ENCODE data around the gene NDFIP2.
A peak's percentile ranks its signal among the peaks of the same experiment; 100 is the strongest.

The NDFIP2 gene

GRCh38 chr13:79482281-79482970, 1.5 kb downstream of the NDFIP2 start:
- Histone ChIP-seq H3K9me3 (ENCODE audit: control insufficient read depth, insufficient read depth, low read length) (no peaks in the 10 kb centered on the region), H3K36me3 (ENCODE audit: control insufficient read depth, insufficient read depth, low read length) (no peaks in the 10 kb centered on the region), H3K4me1 (ENCODE audit: control insufficient read depth, insufficient read depth, low read length) (peaks cover 22% of the 10 kb centered on the region; the same call in 1 of the 2 replicates), H3K27me3 (ENCODE audit: control insufficient read depth, insufficient read depth, low read length) (peaks cover 13% of the 10 kb centered on the region), H3K27ac (ENCODE audit: low read depth, low read length) (no peak overlapping the region), H3K9ac (ENCODE audit: low read depth, low read length) (no peak overlapping the region), H3K4me3 (ENCODE audit: low read depth, low read length) (peak overlapping the region; percentile 85)

DNA sequence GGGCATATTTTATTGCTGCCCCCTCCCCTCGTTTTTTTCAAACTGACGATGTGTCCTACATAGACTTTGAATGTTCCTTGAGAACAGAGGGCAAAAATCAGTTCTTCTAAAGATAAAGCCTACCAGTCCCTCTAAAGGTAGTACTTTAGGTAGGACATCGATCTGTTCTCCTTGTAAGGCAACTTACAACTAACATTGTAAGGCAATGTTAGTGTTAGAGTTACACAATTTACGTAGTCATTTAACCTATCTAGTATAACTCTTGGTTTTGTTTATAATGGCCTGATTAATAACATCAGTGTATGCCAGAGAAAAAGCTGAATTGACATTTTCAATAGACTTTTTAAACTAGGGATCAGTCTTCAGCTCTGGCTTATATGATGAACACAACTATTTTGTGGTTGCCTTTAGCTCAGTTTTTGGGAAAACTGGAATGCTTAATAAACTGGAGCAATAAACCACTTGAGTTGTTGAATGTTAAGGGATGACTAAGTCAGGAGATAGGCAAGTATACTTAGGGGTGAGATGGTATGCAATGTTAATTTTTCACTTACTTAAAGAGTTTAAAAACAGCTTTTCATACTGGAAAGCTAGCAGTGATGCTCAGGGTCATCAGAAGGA, 2.2 kb downstream of the NDFIP2 start:
- Histone ChIP-seq H3K9me3 (ENCODE audit: control insufficient read depth, insufficient read depth, low read length) (no peaks in the 10 kb centered on the region), H3K27me3 (ENCODE audit: control insufficient read depth, insufficient read depth, low read length) (peaks cover 13% of the 10 kb centered on the region), H3K27ac (ENCODE audit: low read depth, low read length) (no peak overlapping the region), H3K9ac (ENCODE audit: low read depth, low read length) (no peak overlapping the region), H3K4me1 (ENCODE audit: control insufficient read depth, insufficient read depth, low read length) (peaks cover 17% of the 10 kb centered on the region; the same call in 1 of the 2 replicates), H3K36me3 (ENCODE audit: control insufficient read depth, insufficient read depth, low read length) (no peaks in the 10 kb centered on the region), H3K4me3 (ENCODE audit: low read depth, low read length) (no peak overlapping the region)

DNA sequence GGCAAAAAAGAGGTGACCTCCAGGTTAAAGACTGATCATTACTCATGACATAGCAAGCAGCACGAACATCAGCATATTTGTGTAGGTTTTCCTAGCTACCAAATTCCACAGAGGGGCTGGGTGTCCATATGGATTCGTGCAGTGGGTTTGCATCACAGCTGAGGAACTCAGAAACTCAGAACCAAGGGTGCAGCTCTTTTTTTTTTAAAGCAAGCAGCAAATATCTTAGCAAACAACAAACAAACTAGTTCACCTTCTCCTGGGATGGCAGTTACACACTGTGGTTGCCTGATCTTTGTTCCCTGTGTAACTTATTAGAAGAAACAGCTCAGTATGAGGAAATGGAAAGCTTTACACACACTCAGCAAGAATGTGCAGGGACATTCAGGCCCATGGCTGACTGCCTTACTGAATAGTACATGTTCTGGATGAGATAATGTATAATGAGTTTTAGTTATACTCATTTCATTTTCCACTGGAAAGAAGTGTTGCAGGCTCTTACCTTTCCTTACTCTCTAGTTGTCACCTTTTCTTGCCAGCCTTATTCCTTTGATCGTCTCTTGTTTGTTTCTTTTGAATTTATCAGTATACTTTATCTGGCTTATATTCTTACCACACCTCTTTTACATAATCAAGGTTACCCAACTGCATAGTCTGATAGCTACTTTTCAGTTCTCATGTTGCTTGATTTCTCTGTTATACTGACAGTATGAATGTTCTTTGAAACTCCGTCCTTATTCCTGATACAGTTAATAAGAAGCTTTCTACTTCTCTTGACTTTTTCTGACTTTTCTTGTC, 4.3 kb downstream of the NDFIP2 start:
- Histone ChIP-seq H3K36me3 (ENCODE audit: control insufficient read depth, insufficient read depth, low read length) (no peaks in the 10 kb centered on the region), H3K9ac (ENCODE audit: low read depth, low read length) (no peak overlapping the region), H3K4me1 (ENCODE audit: control insufficient read depth, insufficient read depth, low read length) (peaks cover 16% of the 10 kb centered on the region; the same call in 1 of the 2 replicates), H3K27me3 (ENCODE audit: control insufficient read depth, insufficient read depth, low read length) (peaks cover 5% of the 10 kb centered on the region; the same call in 1 of the 2 replicates), H3K4me3 (ENCODE audit: low read depth, low read length) (no peak overlapping the region), H3K9me3 (ENCODE audit: control insufficient read depth, insufficient read depth, low read length) (no peaks in the 10 kb centered on the region), H3K27ac (ENCODE audit: low read depth, low read length) (no peak overlapping the region)

DNA sequence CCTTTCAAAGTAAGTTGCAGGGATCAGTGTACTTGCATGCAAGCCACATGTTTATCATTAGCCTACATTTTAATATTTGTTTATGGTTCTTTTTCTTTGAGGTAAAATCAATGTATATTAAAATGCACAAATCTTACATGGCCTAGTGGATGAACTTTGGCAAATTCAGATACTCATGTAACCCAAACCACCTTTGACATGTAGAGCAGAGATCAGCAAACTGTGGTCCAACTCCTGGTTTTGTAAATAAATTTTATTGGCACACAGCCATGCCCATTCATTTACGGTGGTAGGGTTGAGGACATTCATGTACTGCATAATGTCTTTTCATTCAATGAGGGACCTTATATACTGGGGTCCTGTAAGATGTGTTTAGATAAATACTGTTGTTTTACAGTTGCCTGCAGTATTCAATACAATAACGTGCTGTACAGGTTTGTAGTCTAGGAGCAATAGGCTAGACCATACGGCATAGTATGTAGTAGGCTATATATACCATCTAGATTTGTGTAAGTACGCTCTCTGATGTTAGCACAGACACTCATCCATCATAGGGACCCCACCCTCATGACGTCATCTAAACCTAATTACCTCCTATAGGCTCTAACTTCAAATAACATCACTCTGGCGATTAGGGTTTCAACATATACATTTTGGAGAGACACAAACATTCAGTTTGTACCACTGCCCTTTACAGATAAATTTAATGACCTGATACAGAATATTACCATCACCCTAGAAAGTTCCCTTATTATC, 5.7 kb downstream of the NDFIP2 start:
- Histone ChIP-seq H3K27ac (ENCODE audit: low read depth, low read length) (no peak overlapping the region), H3K36me3 (ENCODE audit: control insufficient read depth, insufficient read depth, low read length) (no peaks in the 10 kb centered on the region), H3K9ac (ENCODE audit: low read depth, low read length) (no peak overlapping the region), H3K9me3 (ENCODE audit: control insufficient read depth, insufficient read depth, low read length) (no peaks in the 10 kb centered on the region), H3K27me3 (ENCODE audit: control insufficient read depth, insufficient read depth, low read length) (no peaks in the 10 kb centered on the region), H3K4me3 (ENCODE audit: low read depth, low read length) (no peak overlapping the region), H3K4me1 (ENCODE audit: control insufficient read depth, insufficient read depth, low read length) (peaks cover 28% of the 10 kb centered on the region)

DNA sequence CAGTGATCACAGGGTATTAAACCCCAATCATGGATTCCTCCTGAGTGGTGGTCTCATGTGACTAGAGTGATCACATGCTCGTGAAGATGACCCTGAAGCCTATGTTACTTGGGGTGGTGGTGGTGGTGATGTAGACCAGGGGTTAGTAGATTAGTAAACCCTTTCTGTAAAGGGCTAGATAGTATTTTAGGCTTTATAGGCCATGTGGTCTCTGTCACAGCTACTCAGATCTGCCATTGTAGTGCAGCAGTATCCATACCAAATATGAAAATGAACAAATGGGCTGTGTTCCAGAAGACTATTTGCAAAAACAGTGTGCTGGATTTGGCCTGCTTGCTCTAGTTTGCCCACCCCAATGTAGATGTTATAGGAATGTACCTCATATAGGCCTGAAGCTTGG, 9.4 kb downstream of the NDFIP2 start:
- Histone ChIP-seq H3K4me3 (ENCODE audit: low read depth, low read length) (no peak overlapping the region), H3K27me3 (ENCODE audit: control insufficient read depth, insufficient read depth, low read length) (no peaks in the 10 kb centered on the region), H3K4me1 (ENCODE audit: control insufficient read depth, insufficient read depth, low read length) (peaks cover 44% of the 10 kb centered on the region), H3K36me3 (ENCODE audit: control insufficient read depth, insufficient read depth, low read length) (no peaks in the 10 kb centered on the region), H3K9ac (ENCODE audit: low read depth, low read length) (no peak overlapping the region), H3K9me3 (ENCODE audit: control insufficient read depth, insufficient read depth, low read length) (no peaks in the 10 kb centered on the region), H3K27ac (ENCODE audit: low read depth, low read length) (no peak overlapping the region)

- no peak overlapping the region for H3K9ac ChIP-seq (ENCODE audit: low read depth, low read length)
- H3K4me3 ChIP-seq (ENCODE audit: low read depth, low read length): peak overlapping the region; percentile 0; the same call in 1 of the 2 replicates
- peaks cover 44% of the 10 kb centered on the region for H3K4me1 ChIP-seq (ENCODE audit: control insufficient read depth, insufficient read depth, low read length)
- H3K36me3 ChIP-seq (ENCODE audit: control insufficient read depth, insufficient read depth, low read length): no peaks in the 10 kb centered on the region
- H3K27me3 ChIP-seq (ENCODE audit: control insufficient read depth, insufficient read depth, low read length): no peaks in the 10 kb centered on the region
- no peak overlapping the region for H3K27ac ChIP-seq (ENCODE audit: low read depth, low read length)
- no peaks in the 10 kb centered on the region for H3K9me3 ChIP-seq (ENCODE audit: control insufficient read depth, insufficient read depth, low read length)
Measured at GRCh38 chr13:79490824-79491223, 9.9 kb downstream of the NDFIP2 start.

DNA sequence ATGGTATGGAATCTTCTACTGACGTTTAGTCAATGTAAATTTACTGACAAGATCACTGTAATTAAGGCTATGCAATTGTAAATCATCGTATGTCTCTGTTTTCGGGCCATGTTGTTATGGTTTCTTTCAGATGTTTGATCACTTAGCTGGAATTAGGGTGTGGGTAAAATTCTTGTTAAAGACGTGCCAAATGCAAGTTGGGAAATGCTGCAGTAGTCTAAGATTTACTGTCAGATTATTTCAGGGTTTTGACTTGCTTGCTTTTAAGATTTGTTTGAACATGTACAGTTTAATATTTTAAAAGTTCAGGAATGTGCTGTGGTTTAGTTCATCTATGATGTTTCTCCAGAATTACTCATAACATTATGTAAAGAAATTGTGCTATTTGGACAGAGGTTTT, 10.8 kb downstream of the NDFIP2 start:
- Histone ChIP-seq H3K27ac (ENCODE audit: low read depth, low read length) (no peak overlapping the region), H3K4me3 (ENCODE audit: low read depth, low read length) (no peak overlapping the region), H3K36me3 (ENCODE audit: control insufficient read depth, insufficient read depth, low read length) (no peaks in the 10 kb centered on the region), H3K4me1 (ENCODE audit: control insufficient read depth, insufficient read depth, low read length) (peaks cover 46% of the 10 kb centered on the region), H3K27me3 (ENCODE audit: control insufficient read depth, insufficient read depth, low read length) (no peaks in the 10 kb centered on the region), H3K9me3 (ENCODE audit: control insufficient read depth, insufficient read depth, low read length) (no peaks in the 10 kb centered on the region), H3K9ac (ENCODE audit: low read depth, low read length) (no peak overlapping the region)

- Histone ChIP-seq H3K9me3 (ENCODE audit: control insufficient read depth, insufficient read depth, low read length) (no peaks in the 10 kb centered on the region), H3K27me3 (ENCODE audit: control insufficient read depth, insufficient read depth, low read length) (no peaks in the 10 kb centered on the region), H3K4me3 (ENCODE audit: low read depth, low read length) (no peak overlapping the region), H3K4me1 (ENCODE audit: control insufficient read depth, insufficient read depth, low read length) (peaks cover 52% of the 10 kb centered on the region), H3K27ac (ENCODE audit: low read depth, low read length) (peak overlapping the region; percentile 4), H3K9ac (ENCODE audit: low read depth, low read length) (no peak overlapping the region), H3K36me3 (ENCODE audit: control insufficient read depth, insufficient read depth, low read length) (no peaks in the 10 kb centered on the region)
Measured at GRCh38 chr13:79492313-79492798, 11.4 kb downstream of the NDFIP2 start.

GRCh38 chr13:79492918-79493594, 12.1 kb downstream of the NDFIP2 start:
- Histone ChIP-seq H3K4me3 (ENCODE audit: low read depth, low read length) (no peak overlapping the region), H3K9me3 (ENCODE audit: control insufficient read depth, insufficient read depth, low read length) (no peaks in the 10 kb centered on the region), H3K27me3 (ENCODE audit: control insufficient read depth, insufficient read depth, low read length) (no peaks in the 10 kb centered on the region), H3K27ac (ENCODE audit: low read depth, low read length) (no peak overlapping the region), H3K9ac (ENCODE audit: low read depth, low read length) (no peak overlapping the region), H3K36me3 (ENCODE audit: control insufficient read depth, insufficient read depth, low read length) (no peaks in the 10 kb centered on the region), H3K4me1 (ENCODE audit: control insufficient read depth, insufficient read depth, low read length) (peaks cover 52% of the 10 kb centered on the region)

DNA sequence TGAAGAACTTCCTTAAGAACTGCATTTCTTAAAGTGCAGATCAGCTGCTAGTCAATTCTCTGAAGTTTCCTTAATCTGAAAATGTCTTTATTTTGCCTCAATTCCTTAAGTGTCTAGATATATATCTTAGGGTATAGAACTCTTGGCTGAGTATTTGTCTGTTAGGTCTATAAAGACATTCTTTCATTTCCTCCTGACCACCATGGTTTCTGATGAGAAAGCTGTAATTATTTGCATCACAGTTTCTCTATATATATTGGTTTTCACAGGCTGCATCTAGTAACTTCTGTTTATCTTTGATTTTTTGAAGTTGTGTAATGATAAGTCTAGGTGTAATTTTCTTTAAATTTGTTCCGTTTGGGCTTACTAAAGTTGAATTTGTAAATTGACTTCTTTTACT, 15.2 kb downstream of the NDFIP2 start:
- H3K27ac ChIP-seq (ENCODE audit: low read depth, low read length): no peak overlapping the region
- no peaks in the 10 kb centered on the region for H3K9me3 ChIP-seq (ENCODE audit: control insufficient read depth, insufficient read depth, low read length)
- no peak overlapping the region for H3K4me3 ChIP-seq (ENCODE audit: low read depth, low read length)
- no peak overlapping the region for H3K9ac ChIP-seq (ENCODE audit: low read depth, low read length)
- H3K36me3 ChIP-seq (ENCODE audit: control insufficient read depth, insufficient read depth, low read length): no peaks in the 10 kb centered on the region
- H3K4me1 ChIP-seq (ENCODE audit: control insufficient read depth, insufficient read depth, low read length): peaks cover 44% of the 10 kb centered on the region
- no peaks in the 10 kb centered on the region for H3K27me3 ChIP-seq (ENCODE audit: control insufficient read depth, insufficient read depth, low read length)

Data from HUES48 (cell line).